Limb (tissue), 2 donors: ENCODE results near the gene CNTLN.
"Not testable (repeated sequence)": the region's sequence is repeated elsewhere in the genome, so short reads cannot be mapped to it uniquely, and the experiment has no call there.

Experiments used
- DNase-seq, 2 donors: peaks; one replicate each; pipeline ENCODE4 v3.0.0-alpha.2; 2016; ENCODE audit errors: extremely low spot score in 2 of 2

Gene CNTLN

GRCh38 chr9:17414986-17415385 lies 280.1 kb downstream of the CNTLN start:
- DNase-seq: no peak

- DNase-seq: no peak
These were observed 288.3 kb downstream of the CNTLN start for GRCh38 chr9:17422994-17423680.

GRCh38 chr9:17423681-17424011 lies 288.8 kb downstream of the CNTLN start:
- DNase-seq: no peak

DNA sequence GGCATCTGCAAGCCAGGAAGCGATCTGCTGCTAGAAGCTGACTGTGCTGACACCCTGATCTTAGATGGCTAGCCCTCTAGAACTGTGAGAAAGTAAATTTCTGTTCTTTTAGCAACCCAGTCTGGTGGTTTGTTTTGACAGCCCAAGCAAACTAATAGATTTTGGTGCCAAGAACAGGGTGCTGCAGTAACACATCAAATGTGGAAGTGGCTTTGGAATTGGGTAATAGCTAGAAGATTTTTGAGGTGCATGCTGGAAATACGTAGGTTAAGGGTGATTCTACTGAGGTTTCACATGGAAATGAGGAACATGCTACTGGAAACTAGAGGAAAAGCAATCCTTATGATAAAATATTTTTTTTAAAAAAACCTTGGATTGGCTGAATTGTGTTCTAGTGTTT lies 290.5 kb downstream of the CNTLN start:
- no peak for DNase-seq

GRCh38 chr9:17433526-17433925 lies 298.7 kb downstream of the CNTLN start:
- DNase-seq: no peak

- DNase-seq: no peak
These were observed 302.0 kb downstream of the CNTLN start for GRCh38 chr9:17436854-17437253.

GRCh38 chr9:17437813-17438212 lies 303.0 kb downstream of the CNTLN start:
- DNase-seq: no peak

DNA sequence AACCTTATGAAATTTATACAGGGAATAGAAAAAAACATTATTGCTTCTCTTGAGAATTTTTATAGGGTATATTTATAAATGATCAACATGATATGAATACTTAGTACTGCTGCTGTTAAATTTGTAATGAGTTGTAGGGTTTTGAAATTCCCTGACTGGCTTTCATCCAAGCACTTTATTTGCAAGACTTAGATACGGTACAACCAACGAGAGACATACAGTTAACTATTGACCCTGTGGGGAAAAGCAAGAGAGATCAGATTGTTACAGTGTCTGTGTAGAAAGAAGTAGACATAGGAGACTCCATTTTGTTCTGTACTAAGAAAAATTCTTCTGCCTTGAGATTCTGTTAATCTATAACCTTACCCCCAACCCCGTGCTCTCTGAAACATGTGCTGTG lies 310.3 kb downstream of the CNTLN start:
- DNase-seq: not testable (repeated sequence)

GRCh38 chr9:17453751-17454150 lies 318.9 kb downstream of the CNTLN start:
- no peak for DNase-seq

DNA sequence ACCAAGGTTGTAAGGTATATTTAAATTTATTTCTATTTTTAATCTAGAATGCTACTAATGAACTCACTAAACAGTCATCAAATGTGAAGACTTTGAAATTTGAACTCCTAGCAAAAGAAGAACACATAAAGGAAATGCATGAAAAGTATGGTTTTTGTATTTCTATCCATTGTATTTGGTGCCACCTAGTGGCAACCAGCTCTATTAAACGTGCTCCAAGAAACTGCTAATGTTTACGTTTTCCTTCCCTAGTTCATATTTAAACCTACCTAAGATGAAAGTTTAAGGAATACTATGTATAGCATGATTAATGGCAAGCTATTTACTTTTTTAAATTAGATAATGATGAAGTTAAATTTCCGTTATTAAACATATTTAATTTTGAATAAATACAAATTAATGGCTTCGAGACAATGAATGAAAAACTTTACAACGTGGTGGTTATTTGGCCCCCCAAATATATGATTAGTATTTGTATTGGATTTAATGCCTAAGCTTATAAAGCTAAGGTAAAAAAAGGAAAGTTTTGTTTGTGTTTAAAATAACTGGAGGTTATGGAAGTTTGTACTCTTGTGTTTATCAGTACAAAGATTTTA lies 328.1 kb downstream of the CNTLN start:
- DNase-seq: peak; percentile 46 to 83

DNA sequence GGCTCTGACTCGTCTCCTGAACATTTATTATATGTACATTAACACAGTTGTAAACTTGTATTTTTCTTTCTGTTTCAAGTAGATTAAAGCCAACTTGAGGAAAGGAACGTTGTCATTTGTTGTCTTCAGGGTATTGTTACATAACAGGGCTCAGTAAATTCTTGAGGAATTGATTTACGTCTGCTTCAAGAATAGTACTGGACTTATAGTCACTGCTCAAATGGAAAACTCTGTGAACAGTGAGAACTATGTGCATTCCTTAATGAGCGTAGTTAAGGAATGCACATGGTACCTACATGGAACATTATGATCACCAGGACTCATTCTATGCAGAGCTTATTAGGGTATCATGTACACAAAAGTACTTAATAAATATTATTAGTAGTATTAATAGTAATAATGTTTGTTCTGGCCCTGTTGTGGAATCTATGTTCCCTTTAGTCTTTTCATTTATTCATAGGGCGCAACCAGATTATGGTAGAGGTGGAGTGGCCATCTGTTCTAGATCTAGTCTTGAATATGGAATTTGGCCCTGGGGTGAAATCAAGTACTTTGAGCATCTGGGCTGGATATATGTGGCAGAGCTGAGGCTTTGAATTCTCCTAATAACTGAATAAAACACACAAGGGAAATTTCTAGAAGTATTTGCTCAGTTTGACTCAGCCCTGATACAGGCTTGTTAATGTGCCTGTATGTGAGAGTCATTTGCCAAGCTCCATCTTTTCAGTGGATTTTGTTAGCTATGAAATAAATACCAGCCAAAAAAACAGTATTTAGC lies 335.4 kb downstream of the CNTLN start:
- no peak for DNase-seq

DNA sequence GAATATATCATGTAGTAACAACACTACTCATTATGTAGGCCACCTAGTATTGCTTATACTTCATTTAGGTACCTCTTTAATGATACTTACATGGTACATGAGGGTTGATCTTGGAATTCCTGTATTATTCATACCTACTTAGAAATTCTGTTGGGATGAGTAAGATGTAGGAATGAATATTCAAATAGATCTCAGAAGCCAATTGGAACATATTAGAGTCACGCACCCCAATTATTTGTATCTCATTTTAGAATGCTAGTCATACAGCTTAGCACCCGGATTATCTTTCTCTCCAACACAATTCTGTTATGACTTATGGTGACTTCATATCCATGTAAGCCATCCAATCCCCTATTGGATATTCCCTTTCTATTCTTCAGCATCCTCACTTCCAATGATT lies 337.3 kb downstream of the CNTLN start:
- DNase-seq: no peak

GRCh38 chr9:17476401-17476800 lies 341.6 kb downstream of the CNTLN start:
- DNase-seq: no peak

- no peak for DNase-seq
These were observed 343.0 kb downstream of the CNTLN start for GRCh38 chr9:17477816-17478215.

DNA sequence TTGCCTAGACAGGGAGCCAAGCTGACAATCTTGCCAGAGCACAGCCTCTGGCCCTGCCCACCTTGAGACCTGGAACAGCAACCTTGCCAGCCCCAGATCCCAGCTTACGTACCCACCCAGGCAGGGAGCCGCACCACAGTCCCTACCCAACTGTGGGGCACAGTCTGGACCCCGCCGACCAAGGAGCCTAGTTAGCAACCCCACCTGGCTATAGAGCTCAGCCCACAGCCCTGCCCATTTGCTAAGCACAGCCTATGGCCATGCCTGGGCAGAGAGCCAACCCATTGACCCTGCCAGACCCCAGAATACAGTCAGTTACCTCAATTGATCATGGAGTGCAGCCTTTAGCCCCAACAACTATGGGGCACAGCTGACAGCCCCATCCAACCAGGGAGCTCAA lies 346.1 kb downstream of the CNTLN start:
- peak in 1 of 2 donors; percentile 24 for DNase-seq

DNA sequence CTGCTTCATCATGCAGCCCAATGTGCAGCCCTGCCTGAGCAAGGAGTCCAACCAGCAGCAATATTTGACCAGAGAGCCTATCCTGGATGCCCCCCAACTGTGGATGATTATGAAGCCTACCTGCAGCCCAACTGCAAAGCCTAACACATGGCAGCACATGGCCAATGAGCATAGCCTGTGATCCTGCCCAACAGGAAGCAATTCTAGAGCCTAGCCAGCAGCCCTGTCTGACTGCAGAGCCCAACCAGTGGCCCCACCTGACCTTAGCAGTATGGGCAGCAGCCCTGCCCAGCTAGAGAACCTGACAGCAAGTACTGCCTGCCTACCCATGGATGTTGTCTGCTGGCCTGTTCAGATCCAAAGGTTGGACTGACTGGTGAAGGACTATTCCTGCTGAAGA lies 346.7 kb downstream of the CNTLN start:
- no peak for DNase-seq

GRCh38 chr9:17484906-17485305 lies 350.1 kb downstream of the CNTLN start:
- no peak for DNase-seq

- no peak for DNase-seq
These were observed 351.6 kb downstream of the CNTLN start for GRCh38 chr9:17486396-17486795.

- DNase-seq: peak in 1 of 2 donors; percentile 4
These were observed 352.6 kb downstream of the CNTLN start for GRCh38 chr9:17487467-17487866.

- DNase-seq: no peak
These were observed 353.8 kb downstream of the CNTLN start for GRCh38 chr9:17488662-17489061.

- no peak for DNase-seq
These were observed 355.3 kb downstream of the CNTLN start for GRCh38 chr9:17490110-17490509.

- no peak for DNase-seq
These were observed 356.9 kb downstream of the CNTLN start for GRCh38 chr9:17491780-17492179.

GRCh38 chr9:17503196-17503595 lies 368.4 kb downstream of the CNTLN start:
- DNase-seq: no peak
